ENCODE measurements around the gene ALG6. TPM values are rescaled to one million over a fixed set of nuclear protein-coding genes. Genes with fewer than 3 reads are reported as not detected.

ALG6 gene
- total and polyA plus RNA-seq, 7 donors: 3.3 to 6.9 (median 4.2) TPM

GRCh38 chr1:63368131-63368530 lies 704 bp downstream of the ALG6 start:
- no peak for DNase-seq
- peaks cover 9% of the 10 kb centered on the region for H3K4me1 ChIP-seq

GRCh38 chr1:63379583-63379982 lies 12.2 kb downstream of the ALG6 start:
- WGBS, 3 donors: 97 to 98% (median 98%) methylated on average over 2 of the region's 2 CpGs
- Histone ChIP-seq H3K27me3 (ENCODE audit: insufficient read depth in 3 of 3, low read length in 2 of 3) (no peaks in the 10 kb centered on the region), H3K4me3 (no peak overlapping the region), H3K36me3 (ENCODE audit: insufficient read depth in 1 of 2, low read depth in 1 of 2) (peaks cover 0 to 29% of the 10 kb centered on the region in 2 donors), H3K9me3 (no peaks in the 10 kb centered on the region), H3K4me1 (no peaks in the 10 kb centered on the region), H3K27ac (no peak overlapping the region)
- intact Hi-C loops (cut with DNase I): no loop called here
- ATAC-seq (no peak), DNase-seq (no peak)
- TF ChIP-seq CTCF (IDR thresholded peaks at IDR 0.05): no peak

More at GRCh38 chr1:63368131-63368530, 704 bp downstream of the ALG6 start:
- intact Hi-C loops (cut with DNase I): no loop called here
- Histone ChIP-seq H3K36me3 (ENCODE audit: insufficient read depth in 1 of 2, low read depth in 1 of 2) (peaks cover 0 to 23% of the 10 kb centered on the region in 2 donors), H3K27me3 (ENCODE audit: insufficient read depth in 3 of 3, low read length in 2 of 3) (no peaks in the 10 kb centered on the region), H3K9me3 (no peaks in the 10 kb centered on the region), H3K27ac (peak overlapping the region; percentile 85), H3K4me3 (peak overlapping the region; percentile 90)
- WGBS, 3 donors: 1 to 6% (median 2%) methylated on average over 10 of the region's 10 CpGs
- ATAC-seq: no peak
- TF ChIP-seq CTCF (IDR thresholded peaks at IDR 0.05): no peak

- ATAC-seq (no peak), DNase-seq (no peak)
- Histone ChIP-seq H3K27ac (no peak overlapping the region), H3K36me3 (ENCODE audit: insufficient read depth in 1 of 2, low read depth in 1 of 2) (peaks cover 0 to 18% of the 10 kb centered on the region in 2 donors), H3K4me3 (no peak overlapping the region), H3K27me3 (ENCODE audit: insufficient read depth in 3 of 3, low read length in 2 of 3) (no peaks in the 10 kb centered on the region), H3K4me1 (no peaks in the 10 kb centered on the region), H3K9me3 (no peaks in the 10 kb centered on the region)
- no peak for TF ChIP-seq CTCF (IDR thresholded peaks at IDR 0.05)
- 78 to 86% (median 85%) methylated on average over 1 of the region's 1 CpG for WGBS, 3 donors
- intact Hi-C loops (cut with DNase I): no loop called here
Measured at GRCh38 chr1:63381741-63382140, 14.3 kb downstream of the ALG6 start.

- peaks cover 0 to 48% of the 10 kb centered on the region in 2 donors for H3K36me3 ChIP-seq (ENCODE audit: insufficient read depth in 1 of 2, low read depth in 1 of 2)
- DNase-seq: no peak
Measured at GRCh38 chr1:63401945-63402344, 34.5 kb downstream of the ALG6 start.

More at GRCh38 chr1:63401945-63402344, 34.5 kb downstream of the ALG6 start:
- 73 to 99% (median 97%) methylated on average over 4 of the region's 4 CpGs for WGBS, 3 donors
- Histone ChIP-seq H3K27me3 (ENCODE audit: insufficient read depth in 3 of 3, low read length in 2 of 3) (no peaks in the 10 kb centered on the region), H3K4me1 (no peaks in the 10 kb centered on the region), H3K9me3 (no peaks in the 10 kb centered on the region), H3K4me3 (no peak overlapping the region), H3K27ac (no peak overlapping the region)
- TF ChIP-seq CTCF (IDR thresholded peaks at IDR 0.05): no peak
- no peak for ATAC-seq
- intact Hi-C loops (cut with DNase I): no loop called here

Measured in psoas muscle (tissue), 8 donors.